OCI-LY7 (cell line): Measurements from ENCODE around the gene PDK2. TPM values are rescaled to one million over a fixed set of nuclear protein-coding genes. Genes with fewer than 3 reads are reported as not detected.
A peak's percentile ranks its signal among the peaks of the same experiment; 100 is the strongest.

Experiments used
- BruUV-seq: library from RNA; stranded (reverse); fragments of 400-500 nt; replicated peaks from 2 replicates; lab custom pipeline; 2021; lab: Mats Ljungman, UMichigan
- CTCF ChIA-PET: fragments of 300-600 bp; sonication (Branson Sonifier 250); formaldehyde crosslinking; loops from one replicate; lab custom pipeline; 2022; ENCODE audit warnings: antibody characterized with exemption; ENCODE audit not compliant: unreplicated experiment; lab: Charles Lee
- POLR2A ChIA-PET: fragments of 300-600 bp; sonication (Branson Sonifier 250); formaldehyde crosslinking; loops from one replicate; lab custom pipeline; 2022; ENCODE audit warnings: antibody characterized with exemption; lab: Charles Lee
- DNase-seq: peaks from one replicate; pipeline ENCODE4 v3.0.0-alpha.2; 2015; ENCODE audit warnings: low spot score
- H2AFZ ChIP-seq: fragments of 200-600 bp; sonication (generic), shearing (Covaris generic); 2 replicates; pipeline ENCODE4 v1.6.1; 2014; ENCODE audit warnings: mild to moderate bottlenecking, antibody characterized with exemption, low read length, moderate library complexity
- H3K27ac ChIP-seq: fragments of 200-600 bp; sonication (generic); 2 replicates; pipeline ENCODE4 v1.5.1; 2014; ENCODE audit warnings: mixed run types, low read depth, mild to moderate bottlenecking, moderate library complexity, low read length, inconsistent platforms; ENCODE audit not compliant: poor library complexity, severe bottlenecking
- H3K36me3 ChIP-seq: fragments of 200-600 bp; sonication (generic); 2 replicates; pipeline ENCODE4 v1.6.1; 2014; ENCODE audit warnings: mild to moderate bottlenecking, antibody characterized with exemption, low read length, moderate library complexity, mixed read lengths; ENCODE audit not compliant: insufficient read depth
- H3K4me1 ChIP-seq: fragments of 200-600 bp; sonication (generic); 2 replicates; pipeline ENCODE4 v1.5.1; 2014; ENCODE audit warnings: mild to moderate bottlenecking, low read length; ENCODE audit not compliant: insufficient read depth, poor library complexity, severe bottlenecking
- H3K4me2 ChIP-seq: fragments of 200-600 bp; sonication (generic); 2 replicates; pipeline ENCODE4 v1.6.1; 2014; ENCODE audit warnings: mild to moderate bottlenecking, low read length
- H3K4me3 ChIP-seq: fragments of 200-600 bp; sonication (generic); 2 replicates; pipeline ENCODE4 v1.5.1; 2014; ENCODE audit warnings: mild to moderate bottlenecking, low read depth, low read length; ENCODE audit not compliant: poor library complexity, severe bottlenecking
- H3K79me2 ChIP-seq: fragments of 200-600 bp; sonication (generic); 2 replicates; pipeline ENCODE4 v1.6.1; 2016; ENCODE audit warnings: low read depth, mild to moderate bottlenecking, low read length, moderate library complexity, mixed read lengths; ENCODE audit not compliant: insufficient read depth
- H3K9me2 ChIP-seq: fragments of 200-600 bp; sonication (generic); 2 replicates; pipeline ENCODE4 v1.6.1; 2016; ENCODE audit warnings: mild to moderate bottlenecking, low read length, mixed read lengths; ENCODE audit not compliant: insufficient read depth
- H3K9me3 ChIP-seq: fragments of 200-600 bp; sonication (generic); 2 replicates; pipeline ENCODE4 v1.6.1; 2014; ENCODE audit warnings: mild to moderate bottlenecking, mixed run types, low read length, mixed read lengths
- H4K20me1 ChIP-seq: fragments of 200-600 bp; sonication (generic); 2 replicates; pipeline ENCODE4 v1.6.1; 2014; ENCODE audit warnings: mild to moderate bottlenecking, antibody characterized with exemption, low read length, moderate library complexity, mixed read lengths; ENCODE audit not compliant: insufficient read depth
- EZH2phosphoT487 ChIP-seq: fragments of 200-600 bp; sonication (generic); IDR thresholded peaks from 2 replicates; pipeline ENCODE4 v1.6.1; 2018; ENCODE audit warnings: low read depth, borderline replicate concordance, mild to moderate bottlenecking, mixed run types, antibody characterized with exemption, low read length, moderate library complexity, mixed read lengths
- intact Hi-C: fragments of 100-400 bp; cut with micrococcal nuclease; formaldehyde crosslinking; loops from one replicate; pipeline ENCODE4 v1.10.0; 2022; ENCODE audit not compliant: unreplicated experiment
- total RNA-seq, 2 experiments: library from RNA; depleted of rRNA in 1 of 2; stranded (reverse); fragments of >200 nt in 1 of 2; shearing (Covaris generic) in 1 of 2; gene quantifications; 2 replicates each; pipeline ENCODE4 v1.2.3, GENCODE V29; 2014 to 2022
- TF ChIP-seq, protein P1 (sequence below): fragments of 200-600 bp; sonication (generic); conservative IDR thresholded peaks from 2 replicates; pipeline ENCODE4 v1.5.1; 2014; ENCODE audit warnings: mild to moderate bottlenecking, antibody characterized with exemption, low read length, moderate library complexity, mixed read lengths

Gene PDK2
- total RNA-seq, 2 experiments from 2014 or later: 21.8 to 27.7 TPM

DNA sequence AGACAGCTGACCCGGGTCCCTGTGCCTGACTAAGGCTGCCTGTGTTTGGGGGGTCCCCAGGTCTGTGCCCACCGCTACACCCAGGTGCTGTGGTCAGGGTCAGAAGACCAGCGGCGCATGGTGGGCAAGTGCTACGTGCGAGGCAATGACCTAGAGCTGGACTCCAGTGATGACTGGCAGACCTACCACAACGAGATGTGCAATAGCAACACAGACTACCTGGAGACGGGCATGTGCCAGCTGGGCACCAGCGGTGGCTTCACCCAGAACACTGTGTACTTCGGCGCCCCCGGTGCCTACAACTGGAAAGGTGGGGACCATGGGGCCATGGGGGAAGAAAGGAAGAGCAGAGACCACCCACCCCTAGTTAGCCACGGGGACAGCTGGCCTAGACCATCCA lies 27.2 kb upstream of the PDK2 start:
- CTCF ChIA-PET: interaction anchor here (0.5 kb wide), 1 partner anchor 92 kb away, joined by 3 read pairs; no protein-coding TSS in a partner anchor
- Histone ChIP-seq H3K27ac (no peak overlapping the region), H3K4me1 (peaks cover 15% of the 10 kb centered on the region), H3K79me2 (no peaks in the 10 kb centered on the region), H3K36me3 (peaks cover 36% of the 10 kb centered on the region), H3K4me2 (no peak overlapping the region), H4K20me1 (no peaks in the 10 kb centered on the region), H3K9me2 (no peaks in the 10 kb centered on the region), H3K4me3 (no peak overlapping the region), H2AFZ (no peak overlapping the region), H3K9me3 (no peaks in the 10 kb centered on the region)
- no TSS peak for BruUV-seq
- no peak for DNase-seq
- intact Hi-C loops: no loop called here
- POLR2A ChIA-PET: no interaction called here
- TF ChIP-seq, protein P1, sequence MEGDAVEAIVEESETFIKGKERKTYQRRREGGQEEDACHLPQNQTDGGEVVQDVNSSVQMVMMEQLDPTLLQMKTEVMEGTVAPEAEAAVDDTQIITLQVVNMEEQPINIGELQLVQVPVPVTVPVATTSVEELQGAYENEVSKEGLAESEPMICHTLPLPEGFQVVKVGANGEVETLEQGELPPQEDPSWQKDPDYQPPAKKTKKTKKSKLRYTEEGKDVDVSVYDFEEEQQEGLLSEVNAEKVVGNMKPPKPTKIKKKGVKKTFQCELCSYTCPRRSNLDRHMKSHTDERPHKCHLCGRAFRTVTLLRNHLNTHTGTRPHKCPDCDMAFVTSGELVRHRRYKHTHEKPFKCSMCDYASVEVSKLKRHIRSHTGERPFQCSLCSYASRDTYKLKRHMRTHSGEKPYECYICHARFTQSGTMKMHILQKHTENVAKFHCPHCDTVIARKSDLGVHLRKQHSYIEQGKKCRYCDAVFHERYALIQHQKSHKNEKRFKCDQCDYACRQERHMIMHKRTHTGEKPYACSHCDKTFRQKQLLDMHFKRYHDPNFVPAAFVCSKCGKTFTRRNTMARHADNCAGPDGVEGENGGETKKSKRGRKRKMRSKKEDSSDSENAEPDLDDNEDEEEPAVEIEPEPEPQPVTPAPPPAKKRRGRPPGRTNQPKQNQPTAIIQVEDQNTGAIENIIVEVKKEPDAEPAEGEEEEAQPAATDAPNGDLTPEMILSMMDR: no peak
- no peak for TF ChIP-seq EZH2phosphoT487

DNA sequence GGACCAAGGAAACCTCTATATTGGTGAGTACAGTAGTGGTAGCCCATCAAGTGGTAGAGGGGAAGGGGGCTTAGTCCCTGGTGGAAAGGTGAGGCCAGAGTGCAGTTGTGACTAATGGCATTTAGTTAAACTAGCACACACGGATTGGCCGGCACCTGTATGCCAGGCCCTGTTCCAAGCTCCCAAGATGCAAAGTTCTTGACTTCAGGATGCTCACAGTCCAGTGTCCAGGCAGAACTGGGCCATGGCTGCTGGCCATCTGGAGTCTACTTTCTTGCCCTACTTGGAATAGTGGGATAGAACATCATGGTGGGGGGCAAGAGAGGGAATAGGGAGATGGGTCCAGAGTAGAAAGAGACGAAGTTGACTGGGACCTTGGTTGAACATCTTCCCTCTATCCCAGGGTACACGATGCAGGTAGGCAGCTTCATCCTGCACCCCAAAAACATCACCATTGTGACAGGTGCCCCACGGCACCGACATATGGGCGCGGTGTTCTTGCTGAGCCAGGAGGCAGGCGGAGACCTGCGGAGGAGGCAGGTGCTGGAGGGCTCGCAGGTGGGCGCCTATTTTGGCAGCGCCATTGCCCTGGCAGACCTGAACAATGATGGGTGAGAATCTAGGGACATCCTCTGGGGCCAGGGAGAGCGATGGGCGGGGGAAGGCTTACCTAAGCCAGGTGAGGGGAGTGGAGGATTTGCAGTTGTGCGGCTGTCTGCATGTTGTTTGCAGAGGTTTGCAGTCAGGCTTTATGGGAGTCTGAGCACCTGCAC lies 24.1 kb upstream of the PDK2 start:
- ChIA-PET POLR2A (interaction anchor here (0.5 kb wide), 1 partner anchor 129 kb away, joined by 7 read pairs; no protein-coding TSS in a partner anchor), CTCF (no interaction called here)
- intact Hi-C loops: no loop called here
- Histone ChIP-seq H3K27ac (no peak overlapping the region), H3K9me3 (no peaks in the 10 kb centered on the region), H3K4me3 (no peak overlapping the region), H3K4me2 (no peak overlapping the region), H3K79me2 (no peaks in the 10 kb centered on the region), H3K4me1 (peaks cover 17% of the 10 kb centered on the region), H3K36me3 (peaks cover 36% of the 10 kb centered on the region), H2AFZ (no peak overlapping the region), H3K9me2 (no peaks in the 10 kb centered on the region), H4K20me1 (no peaks in the 10 kb centered on the region)
- DNase-seq: no peak
- no TSS peak for BruUV-seq
- TF ChIP-seq EZH2phosphoT487: no peak

DNA sequence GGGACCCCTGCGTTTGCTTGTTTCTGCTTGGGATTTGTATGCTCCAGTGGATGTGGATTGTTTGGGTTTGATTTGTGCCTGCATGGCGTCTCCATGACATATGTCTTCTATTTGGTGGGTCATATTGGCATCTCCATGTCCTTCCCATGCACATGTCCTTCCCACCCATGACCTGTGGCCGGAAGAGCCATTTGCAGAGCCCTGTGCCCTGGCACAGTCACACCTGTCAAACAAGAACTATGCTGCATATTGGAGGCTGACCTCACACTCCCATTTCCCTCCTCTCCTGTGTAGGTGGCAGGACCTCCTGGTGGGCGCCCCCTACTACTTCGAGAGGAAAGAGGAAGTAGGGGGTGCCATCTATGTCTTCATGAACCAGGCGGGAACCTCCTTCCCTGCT lies 23.5 kb upstream of the PDK2 start:
- no TSS peak for BruUV-seq
- CTCF ChIA-PET: no interaction called here
- POLR2A ChIA-PET: no interaction called here

More for the DNA sequence above, 23.5 kb upstream of the PDK2 start:
- Histone ChIP-seq H3K9me3 (no peaks in the 10 kb centered on the region), H3K4me3 (no peak overlapping the region), H3K27ac (peak overlapping the region; percentile 46), H3K79me2 (no peaks in the 10 kb centered on the region), H3K9me2 (no peaks in the 10 kb centered on the region), H2AFZ (no peak overlapping the region), H3K36me3 (peaks cover 36% of the 10 kb centered on the region), H3K4me2 (peak overlapping the region; percentile 28), H3K4me1 (peaks cover 17% of the 10 kb centered on the region), H4K20me1 (no peaks in the 10 kb centered on the region)
- no peak for DNase-seq
- intact Hi-C loops: no loop called here
- TF ChIP-seq, protein P1: no peak
- no peak for TF ChIP-seq EZH2phosphoT487
